ENCODE measurements around the gene PCDHA7. TPM values are rescaled to one million over a fixed set of nuclear protein-coding genes. Genes with fewer than 3 reads are reported as not detected.
"Not testable (repeated sequence)": the region's sequence is repeated elsewhere in the genome, so short reads cannot be mapped to it uniquely, and the experiment has no call there.

The PCDHA7 gene
- 0.18 and 0.41 TPM in 2 replicates for total RNA-seq (ENCODE audit: low replicate concordance)

DNA sequence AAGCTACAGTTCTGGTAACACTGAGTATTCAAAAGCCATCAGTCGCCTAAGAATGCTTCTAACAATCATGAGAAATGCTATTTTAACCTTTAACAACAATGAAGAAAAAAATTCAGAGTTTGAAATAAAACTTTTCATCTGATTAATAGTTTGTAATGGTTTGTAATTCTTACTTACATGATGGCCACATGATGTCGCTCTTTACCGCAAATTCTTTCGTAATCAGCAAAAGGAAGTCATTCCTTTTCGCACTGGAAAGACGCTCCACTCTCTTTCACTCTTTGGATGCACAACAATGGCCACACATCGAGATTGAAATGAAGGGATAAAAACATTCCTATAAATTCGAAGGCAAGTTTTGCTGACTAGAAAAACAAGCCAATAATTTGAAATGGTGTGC is at the start of gene PCDHA7:
PCDHA7 (plus strand) TSS at position 277 of the 400 bp plus-strand sequence; CDS start at position 392, 115 bp downstream.
- DNase-seq (ENCODE audit: low read depth), result peak; percentile 22
- TF ChIP-seq, protein P1, sequence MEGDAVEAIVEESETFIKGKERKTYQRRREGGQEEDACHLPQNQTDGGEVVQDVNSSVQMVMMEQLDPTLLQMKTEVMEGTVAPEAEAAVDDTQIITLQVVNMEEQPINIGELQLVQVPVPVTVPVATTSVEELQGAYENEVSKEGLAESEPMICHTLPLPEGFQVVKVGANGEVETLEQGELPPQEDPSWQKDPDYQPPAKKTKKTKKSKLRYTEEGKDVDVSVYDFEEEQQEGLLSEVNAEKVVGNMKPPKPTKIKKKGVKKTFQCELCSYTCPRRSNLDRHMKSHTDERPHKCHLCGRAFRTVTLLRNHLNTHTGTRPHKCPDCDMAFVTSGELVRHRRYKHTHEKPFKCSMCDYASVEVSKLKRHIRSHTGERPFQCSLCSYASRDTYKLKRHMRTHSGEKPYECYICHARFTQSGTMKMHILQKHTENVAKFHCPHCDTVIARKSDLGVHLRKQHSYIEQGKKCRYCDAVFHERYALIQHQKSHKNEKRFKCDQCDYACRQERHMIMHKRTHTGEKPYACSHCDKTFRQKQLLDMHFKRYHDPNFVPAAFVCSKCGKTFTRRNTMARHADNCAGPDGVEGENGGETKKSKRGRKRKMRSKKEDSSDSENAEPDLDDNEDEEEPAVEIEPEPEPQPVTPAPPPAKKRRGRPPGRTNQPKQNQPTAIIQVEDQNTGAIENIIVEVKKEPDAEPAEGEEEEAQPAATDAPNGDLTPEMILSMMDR (IDR thresholded peaks at IDR 0.05; ENCODE audit: insufficient read depth, low read length), result no peak
- peak within 1 kb of the TSS; percentile 22 for H3K4me3 ChIP-seq (ENCODE audit: low read depth, low read length)

DNA sequence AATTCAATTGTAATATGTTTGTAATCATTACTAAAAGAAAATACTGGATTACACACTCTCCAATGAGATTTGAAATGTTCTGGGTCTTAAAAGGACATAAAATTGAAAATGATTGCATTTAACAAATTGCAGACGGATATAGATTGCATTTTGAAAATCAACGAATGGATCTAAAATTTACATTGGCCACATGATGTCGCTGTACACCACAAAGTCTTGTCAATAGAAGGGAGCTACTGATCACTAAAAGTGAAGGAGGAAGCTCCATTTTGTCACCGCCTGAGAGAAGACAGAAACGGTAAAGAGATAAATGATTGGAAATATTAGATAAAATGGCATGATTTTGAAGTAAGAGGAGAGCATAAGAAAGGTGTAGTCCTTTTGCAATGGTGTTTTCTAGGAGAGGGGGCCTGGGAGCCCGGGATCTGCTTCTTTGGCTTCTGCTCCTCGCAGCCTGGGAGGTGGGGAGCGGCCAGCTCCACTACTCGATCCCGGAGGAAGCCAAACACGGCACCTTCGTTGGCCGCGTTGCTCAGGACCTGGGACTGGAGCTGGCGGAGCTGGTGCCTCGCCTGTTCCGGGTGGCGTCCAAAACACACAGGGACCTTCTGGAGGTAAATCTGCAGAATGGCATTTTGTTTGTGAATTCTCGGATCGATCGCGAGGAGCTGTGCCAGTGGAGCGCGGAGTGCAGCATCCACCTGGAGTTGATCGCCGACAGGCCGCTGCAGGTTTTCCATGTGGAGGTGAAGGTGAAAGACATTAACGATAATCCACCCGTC is 48.0 kb upstream of the PCDHA7 start, which contains the start of gene PCDHA1:
PCDHA1 (plus strand) TSS at position 236 of the 782 bp plus-strand sequence.
- TF ChIP-seq, protein P1 (IDR thresholded peaks at IDR 0.05; ENCODE audit: insufficient read depth, low read length), result no peak
- no peak within 1 kb of the TSS for H3K4me3 ChIP-seq (ENCODE audit: low read depth, low read length)
- DNase-seq (ENCODE audit: low read depth), result no peak

- DNase-seq (ENCODE audit: low read depth); H3K4me3 ChIP-seq (ENCODE audit: low read depth, low read length): not testable (repeated sequence)
These were observed 46.6 kb upstream of the PCDHA7 start for GRCh38 chr5:140787422-140787821.

DNA sequence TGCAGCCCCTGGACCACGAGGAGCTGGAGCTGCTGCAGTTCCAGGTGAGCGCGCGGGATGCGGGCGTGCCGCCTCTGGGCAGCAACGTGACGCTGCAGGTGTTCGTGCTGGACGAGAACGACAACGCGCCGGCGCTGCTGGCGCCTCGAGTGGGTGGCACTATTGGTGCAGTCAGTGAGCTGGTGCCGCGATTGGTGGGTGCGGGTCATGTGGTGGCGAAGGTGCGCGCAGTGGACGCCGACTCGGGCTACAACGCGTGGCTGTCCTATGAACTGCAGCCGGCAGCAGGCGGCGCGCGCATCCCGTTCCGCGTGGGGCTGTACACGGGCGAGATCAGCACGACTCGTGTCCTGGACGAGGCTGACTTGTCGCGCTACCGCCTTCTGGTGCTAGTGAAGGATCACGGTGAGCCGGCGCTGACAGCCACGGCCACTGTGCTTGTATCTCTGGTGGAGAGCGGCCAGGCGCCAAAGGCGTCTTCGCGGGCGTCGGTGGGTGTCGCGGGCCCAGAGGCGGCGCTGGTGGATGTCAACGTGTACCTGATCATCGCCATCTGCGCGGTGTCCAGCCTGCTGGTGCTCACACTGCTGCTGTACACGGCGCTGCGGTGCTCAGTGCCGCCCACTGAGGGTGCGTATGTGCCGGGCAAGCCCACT is 46.1 kb upstream of the PCDHA7 start:
- not testable (repeated sequence) for DNase-seq (ENCODE audit: low read depth); H3K4me3 ChIP-seq (ENCODE audit: low read depth, low read length)

GRCh38 chr5:140791089-140791488 is 43.0 kb upstream of the PCDHA7 start:
- no peak for DNase-seq (ENCODE audit: low read depth)
- no peak overlapping the region for H3K4me3 ChIP-seq (ENCODE audit: low read depth, low read length)
- TF ChIP-seq, protein P1 (IDR thresholded peaks at IDR 0.05; ENCODE audit: insufficient read depth, low read length), result no peak

DNA sequence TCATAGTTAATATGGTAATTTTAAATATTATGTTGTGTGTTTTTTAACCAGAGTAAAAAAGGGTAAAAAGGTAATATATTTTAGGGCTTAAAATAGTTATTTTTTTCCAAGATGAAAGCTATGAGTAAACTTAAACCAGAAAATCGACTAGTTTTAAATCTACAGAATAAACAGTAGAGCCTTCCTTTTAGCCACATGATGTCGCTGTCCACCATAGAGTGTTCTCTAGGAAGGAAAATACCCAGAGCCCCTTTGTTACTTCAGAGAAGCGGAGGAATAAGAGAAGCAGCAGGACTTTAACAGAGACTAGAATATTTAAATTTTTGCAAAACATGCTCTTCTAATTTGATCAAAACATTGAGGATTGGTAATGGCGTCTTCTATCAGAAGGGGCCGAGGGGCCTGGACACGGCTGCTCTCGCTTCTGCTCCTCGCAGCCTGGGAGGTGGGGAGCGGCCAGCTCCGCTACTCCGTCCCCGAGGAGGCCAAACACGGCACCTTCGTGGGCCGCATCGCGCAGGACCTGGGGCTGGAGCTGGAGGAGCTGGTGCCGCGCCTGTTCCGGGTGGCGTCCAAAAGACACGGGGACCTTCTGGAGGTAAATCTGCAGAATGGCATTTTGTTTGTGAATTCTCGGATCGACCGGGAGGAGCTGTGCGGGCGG is 39.3 kb upstream of the PCDHA7 start, which contains the start of gene PCDHA2:
PCDHA2 (plus strand) TSS at position 258 of the 664 bp plus-strand sequence.
- TF ChIP-seq, protein P1 (IDR thresholded peaks at IDR 0.05; ENCODE audit: insufficient read depth, low read length), result no peak
- DNase-seq (ENCODE audit: low read depth), result no peak
- no peak within 1 kb of the TSS for H3K4me3 ChIP-seq (ENCODE audit: low read depth, low read length)

DNA sequence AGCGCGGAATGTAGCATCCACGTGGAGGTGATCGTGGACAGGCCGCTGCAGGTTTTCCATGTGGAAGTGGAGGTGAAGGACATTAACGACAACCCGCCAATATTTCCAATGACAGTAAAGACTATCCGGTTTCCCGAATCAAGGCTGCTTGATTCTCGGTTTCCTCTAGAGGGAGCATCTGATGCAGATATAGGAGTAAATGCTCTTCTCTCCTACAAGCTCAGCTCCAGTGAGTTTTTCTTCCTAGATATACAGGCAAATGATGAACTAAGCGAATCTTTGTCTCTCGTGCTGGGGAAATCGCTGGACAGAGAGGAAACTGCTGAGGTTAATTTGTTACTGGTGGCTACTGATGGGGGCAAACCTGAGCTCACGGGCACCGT is 38.8 kb upstream of the PCDHA7 start:
- TF ChIP-seq, protein P1 (IDR thresholded peaks at IDR 0.05; ENCODE audit: insufficient read depth, low read length), result no peak
- DNase-seq (ENCODE audit: low read depth), result no peak
- no peak overlapping the region for H3K4me3 ChIP-seq (ENCODE audit: low read depth, low read length)

DNA sequence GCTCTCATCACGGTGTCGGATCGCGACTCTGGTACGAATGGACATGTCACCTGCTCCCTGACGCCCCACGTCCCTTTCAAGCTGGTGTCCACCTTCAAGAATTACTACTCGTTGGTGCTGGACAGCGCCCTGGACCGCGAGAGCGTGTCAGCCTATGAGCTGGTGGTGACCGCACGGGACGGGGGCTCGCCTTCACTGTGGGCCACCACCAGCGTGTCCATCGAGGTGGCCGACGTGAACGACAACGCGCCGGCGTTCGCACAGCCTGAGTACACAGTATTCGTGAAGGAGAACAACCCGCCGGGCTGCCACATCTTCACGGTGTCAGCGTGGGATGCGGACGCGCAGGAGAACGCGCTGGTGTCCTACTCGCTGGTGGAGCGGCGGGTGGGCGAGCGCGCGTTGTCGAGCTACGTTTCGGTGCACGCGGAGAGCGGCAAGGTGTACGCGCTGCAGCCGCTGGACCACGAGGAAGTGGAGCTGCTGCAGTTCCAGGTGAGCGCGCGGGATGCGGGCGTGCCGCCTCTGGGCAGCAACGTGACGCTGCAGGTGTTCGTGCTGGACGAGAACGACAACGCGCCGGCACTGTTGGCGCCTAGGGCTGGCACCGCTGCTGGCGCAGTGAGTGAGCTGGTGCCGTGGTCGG is 37.9 kb upstream of the PCDHA7 start:
- not testable (repeated sequence) for DNase-seq (ENCODE audit: low read depth); H3K4me3 ChIP-seq (ENCODE audit: low read depth, low read length)
